Measurements from ENCODE around the gene CSMD2.

CSMD2 gene

DNA sequence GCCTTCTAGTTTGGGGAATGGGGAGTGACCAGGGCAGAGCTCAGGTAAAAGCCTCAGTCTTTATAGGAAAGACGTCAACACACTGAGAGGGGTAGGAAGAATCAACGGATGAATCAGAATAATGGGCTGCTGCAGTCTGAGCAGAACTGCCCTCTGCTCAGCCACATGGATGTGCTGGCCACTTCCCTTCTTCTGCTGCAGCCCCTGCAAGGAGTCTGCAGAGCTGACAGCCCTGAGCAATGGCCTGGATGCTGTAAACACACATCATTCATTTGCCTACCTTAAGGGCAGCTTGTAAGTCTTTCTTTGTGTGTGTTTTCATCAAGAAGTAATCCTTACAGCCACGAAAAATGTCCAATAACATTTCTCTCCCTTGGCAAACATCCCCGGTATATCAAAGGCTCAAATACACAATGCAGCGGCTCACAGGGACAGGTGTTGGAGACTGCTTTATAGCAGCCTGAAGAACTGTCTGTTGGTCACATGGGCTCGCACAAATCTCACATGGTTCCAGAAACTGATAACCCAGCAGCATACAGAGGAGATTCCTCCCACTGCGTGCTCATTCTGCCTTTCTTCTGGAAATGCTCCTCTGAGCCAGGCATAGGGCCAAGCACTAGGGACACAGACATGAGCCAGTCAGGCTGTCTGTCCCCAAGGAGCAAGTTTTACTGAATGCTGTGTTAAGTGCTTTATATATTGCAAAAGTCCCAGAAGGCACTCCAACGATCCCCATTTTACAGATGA, 191.1 kb downstream of the CSMD2 start:
- Histone ChIP-seq H3K27ac (ENCODE audit: low read length) (no peak overlapping the region), H3K79me2 (ENCODE audit: low read length) (no peaks in the 10 kb centered on the region), H4K20me1 (ENCODE audit: insufficient read depth, low read length) (no peaks in the 10 kb centered on the region), H3K9me3 (replicated peaks; ENCODE audit: insufficient read depth, low read length) (no peaks in the 10 kb centered on the region), H3K36me3 (replicated peaks; ENCODE audit: insufficient read depth, low read length) (no peaks in the 10 kb centered on the region), H3K27me3 (replicated peaks; ENCODE audit: insufficient read depth, low read length) (peaks cover 8% of the 10 kb centered on the region), H3K4me1 (ENCODE audit: low read length) (no peaks in the 10 kb centered on the region), H3K9ac (ENCODE audit: low read length) (no peak overlapping the region), H3K4me2 (ENCODE audit: low read depth, low read length) (no peak overlapping the region), H3K4me3 (ENCODE audit: low read length) (no peak overlapping the region), H3F3A (ENCODE audit: insufficient read depth, low read length) (no peaks in the 10 kb centered on the region), H2AFZ (ENCODE audit: low read length) (no peak overlapping the region), H3K9me2 (replicated peaks; ENCODE audit: insufficient read depth, low read length) (no peaks in the 10 kb centered on the region)
- no peak for DNase-seq
- TF ChIP-seq, protein P1, sequence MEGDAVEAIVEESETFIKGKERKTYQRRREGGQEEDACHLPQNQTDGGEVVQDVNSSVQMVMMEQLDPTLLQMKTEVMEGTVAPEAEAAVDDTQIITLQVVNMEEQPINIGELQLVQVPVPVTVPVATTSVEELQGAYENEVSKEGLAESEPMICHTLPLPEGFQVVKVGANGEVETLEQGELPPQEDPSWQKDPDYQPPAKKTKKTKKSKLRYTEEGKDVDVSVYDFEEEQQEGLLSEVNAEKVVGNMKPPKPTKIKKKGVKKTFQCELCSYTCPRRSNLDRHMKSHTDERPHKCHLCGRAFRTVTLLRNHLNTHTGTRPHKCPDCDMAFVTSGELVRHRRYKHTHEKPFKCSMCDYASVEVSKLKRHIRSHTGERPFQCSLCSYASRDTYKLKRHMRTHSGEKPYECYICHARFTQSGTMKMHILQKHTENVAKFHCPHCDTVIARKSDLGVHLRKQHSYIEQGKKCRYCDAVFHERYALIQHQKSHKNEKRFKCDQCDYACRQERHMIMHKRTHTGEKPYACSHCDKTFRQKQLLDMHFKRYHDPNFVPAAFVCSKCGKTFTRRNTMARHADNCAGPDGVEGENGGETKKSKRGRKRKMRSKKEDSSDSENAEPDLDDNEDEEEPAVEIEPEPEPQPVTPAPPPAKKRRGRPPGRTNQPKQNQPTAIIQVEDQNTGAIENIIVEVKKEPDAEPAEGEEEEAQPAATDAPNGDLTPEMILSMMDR (IDR thresholded peaks at IDR 0.05; ENCODE audit: low read length), result no peak
- no peak for TF ChIP-seq EZH2 (optimal IDR thresholded peaks at IDR 0.05; ENCODE audit: low read depth, low read length)
- no peak for TF ChIP-seq EZH2phosphoT487 (IDR thresholded peaks at IDR 0.05; ENCODE audit: low read length)

DNA sequence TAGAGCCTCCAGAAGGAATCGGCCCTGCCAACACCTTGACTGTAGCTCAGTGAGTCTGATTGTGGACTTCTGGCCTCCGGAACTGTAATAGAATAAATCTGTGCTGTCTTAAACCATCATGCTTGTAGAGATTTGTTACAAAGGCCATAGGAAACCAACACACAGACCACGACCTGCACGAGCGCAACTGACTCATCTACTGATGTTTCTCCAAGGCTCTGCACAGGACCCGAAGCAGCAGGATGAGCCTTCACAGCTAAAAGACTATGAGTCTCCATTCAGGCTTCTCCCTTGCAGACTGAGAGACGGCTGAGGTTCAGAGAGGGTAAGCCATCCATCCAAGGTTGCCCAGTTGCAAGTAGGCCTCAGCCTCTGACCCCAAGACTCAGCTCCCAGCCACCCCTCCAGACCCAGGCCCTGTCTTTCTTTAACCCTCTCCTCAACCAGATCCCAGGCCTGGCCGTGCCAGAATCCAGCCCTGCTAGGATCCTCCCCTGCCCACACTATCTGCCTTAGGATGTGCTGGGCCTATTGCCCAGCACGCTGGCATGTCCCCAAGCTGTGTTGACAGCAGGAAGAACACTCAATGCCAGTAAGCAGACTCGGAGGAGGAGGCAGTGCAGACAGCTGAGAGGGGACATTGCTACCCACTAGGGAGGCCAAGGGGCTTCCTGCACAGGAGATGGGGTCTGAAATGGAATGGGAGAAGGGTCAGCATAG, 192.2 kb downstream of the CSMD2 start:
- peaks cover 4% of the 10 kb centered on the region; the same call in 1 of the 2 replicates for H3K27me3 ChIP-seq (replicated peaks; ENCODE audit: insufficient read depth, low read length)
- H3K4me3 ChIP-seq (ENCODE audit: low read length), result no peak overlapping the region
- no peaks in the 10 kb centered on the region for H3K9me2 ChIP-seq (replicated peaks; ENCODE audit: insufficient read depth, low read length)
- no peaks in the 10 kb centered on the region for H3K36me3 ChIP-seq (replicated peaks; ENCODE audit: insufficient read depth, low read length)
- DNase-seq, result no peak
- H3K27ac ChIP-seq (ENCODE audit: low read length), result no peak overlapping the region
- H3K9ac ChIP-seq (ENCODE audit: low read length), result no peak overlapping the region
- no peaks in the 10 kb centered on the region for H4K20me1 ChIP-seq (ENCODE audit: insufficient read depth, low read length)
- H3K4me2 ChIP-seq (ENCODE audit: low read depth, low read length), result no peak overlapping the region
- no peaks in the 10 kb centered on the region for H3K9me3 ChIP-seq (replicated peaks; ENCODE audit: insufficient read depth, low read length)
- no peaks in the 10 kb centered on the region for H3F3A ChIP-seq (ENCODE audit: insufficient read depth, low read length)
- no peaks in the 10 kb centered on the region for H3K4me1 ChIP-seq (ENCODE audit: low read length)
- no peaks in the 10 kb centered on the region for H3K79me2 ChIP-seq (ENCODE audit: low read length)
- TF ChIP-seq EZH2phosphoT487 (IDR thresholded peaks at IDR 0.05; ENCODE audit: low read length) (no peak), EZH2 (optimal IDR thresholded peaks at IDR 0.05; ENCODE audit: low read depth, low read length) (no peak)
- TF ChIP-seq, protein P1 (IDR thresholded peaks at IDR 0.05; ENCODE audit: low read length), result no peak
- H2AFZ ChIP-seq (ENCODE audit: low read length), result no peak overlapping the region

DNA sequence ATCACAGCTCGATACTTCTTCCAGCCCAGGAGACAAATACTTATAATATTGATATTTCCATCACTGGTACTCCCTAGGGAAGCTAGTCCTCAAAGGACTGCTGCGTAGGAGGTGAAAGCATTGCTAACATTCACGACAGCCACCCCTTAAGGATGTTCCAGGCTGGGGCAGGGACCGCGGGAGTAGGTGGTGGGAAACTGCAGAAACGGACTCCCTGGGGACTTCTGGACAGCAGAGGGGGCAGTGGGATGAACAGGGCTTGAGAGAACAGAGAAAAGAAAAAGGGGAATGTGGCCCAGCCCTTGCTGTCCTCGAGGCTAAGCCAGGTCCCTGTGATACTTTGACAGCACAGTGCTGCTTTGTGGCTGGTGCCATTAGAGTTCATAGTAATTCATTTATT, 193.1 kb downstream of the CSMD2 start:
- H3K4me2 ChIP-seq (ENCODE audit: low read depth, low read length), result no peak overlapping the region
- no peak for DNase-seq
- H3F3A ChIP-seq (ENCODE audit: insufficient read depth, low read length), result no peaks in the 10 kb centered on the region
- no peaks in the 10 kb centered on the region for H4K20me1 ChIP-seq (ENCODE audit: insufficient read depth, low read length)
- no peaks in the 10 kb centered on the region for H3K36me3 ChIP-seq (replicated peaks; ENCODE audit: insufficient read depth, low read length)
- no peaks in the 10 kb centered on the region for H3K4me1 ChIP-seq (ENCODE audit: low read length)
- no peak overlapping the region for H3K27ac ChIP-seq (ENCODE audit: low read length)
- peaks cover 5% of the 10 kb centered on the region; the same call in 1 of the 2 replicates for H3K27me3 ChIP-seq (replicated peaks; ENCODE audit: insufficient read depth, low read length)
- no peaks in the 10 kb centered on the region for H3K9me2 ChIP-seq (replicated peaks; ENCODE audit: insufficient read depth, low read length)
- H3K79me2 ChIP-seq (ENCODE audit: low read length), result no peaks in the 10 kb centered on the region
- H3K4me3 ChIP-seq (ENCODE audit: low read length), result no peak overlapping the region
- no peak overlapping the region for H3K9ac ChIP-seq (ENCODE audit: low read length)
- no peaks in the 10 kb centered on the region for H3K9me3 ChIP-seq (replicated peaks; ENCODE audit: insufficient read depth, low read length)
- no peak for TF ChIP-seq EZH2 (optimal IDR thresholded peaks at IDR 0.05; ENCODE audit: low read depth, low read length)
- no peak overlapping the region for H2AFZ ChIP-seq (ENCODE audit: low read length)

Data from MM.1S (cell line).